Smooth muscle cell (in vitro differentiated cells): ENCODE measurements around the gene RGS8. TPM values are rescaled to one million over a fixed set of nuclear protein-coding genes. Genes with fewer than 3 reads are reported as not detected.

Experiments
- DNase-seq: peaks from one replicate; lab custom pipeline; 2025; ENCODE audit not compliant: unreplicated experiment; lab: John Stamatoyannopoulos, UW
- H2AFZ ChIP-seq: fragments of 200-600 bp; sonication (generic); 2 replicates; pipeline ENCODE4 v1.6.0; 2016; ENCODE audit warnings: antibody characterized with exemption, low read depth, mild to moderate bottlenecking
- H3F3A ChIP-seq: fragments of 200-600 bp; sonication (generic); 2 replicates; pipeline ENCODE4 v1.6.0; 2017; ENCODE audit warnings: antibody characterized with exemption, low read depth
- H3K27ac ChIP-seq: fragments of 200-600 bp; sonication (generic); 2 replicates; pipeline ENCODE4 v1.5.1; 2016; ENCODE audit warnings: low read depth, mild to moderate bottlenecking
- H3K27me3 ChIP-seq: fragments of 200-600 bp; sonication (generic); 2 replicates; pipeline ENCODE4 v1.6.1; 2016; ENCODE audit warnings: low read depth, mild to moderate bottlenecking
- H3K36me3 ChIP-seq: fragments of 200-600 bp; sonication (generic); 2 replicates; pipeline ENCODE4 v1.5.1; 2016; ENCODE audit warnings: low read depth
- H3K4me1 ChIP-seq: fragments of 200-600 bp; sonication (generic); 2 replicates; pipeline ENCODE4 v1.5.1; 2016; ENCODE audit warnings: low read depth
- H3K4me2 ChIP-seq: fragments of 200-600 bp; sonication (generic); 2 replicates; pipeline ENCODE4 v1.6.0; 2016; ENCODE audit warnings: mild to moderate bottlenecking
- H3K4me3 ChIP-seq: fragments of 200-600 bp; sonication (generic); 2 replicates; pipeline ENCODE4 v1.5.1; 2016; ENCODE audit warnings: mild to moderate bottlenecking
- H3K79me2 ChIP-seq: fragments of 200-600 bp; sonication (generic); 2 replicates; pipeline ENCODE4 v1.6.0; 2016; ENCODE audit warnings: low read depth, mild to moderate bottlenecking
- H3K9ac ChIP-seq: fragments of 200-600 bp; sonication (generic); 2 replicates; pipeline ENCODE4 v1.6.0; 2016; ENCODE audit warnings: low read depth
- H3K9me3 ChIP-seq: fragments of 200-600 bp; sonication (generic); replicated peaks from 2 replicates; pipeline ENCODE4 v1.5.1; 2016; ENCODE audit warnings: low read depth
- H4K20me1 ChIP-seq: fragments of 200-600 bp; sonication (generic); 2 replicates; pipeline ENCODE4 v1.6.0; 2016; ENCODE audit warnings: low read depth
- CTCF ChIP-seq: fragments of 200-600 bp; sonication (generic); IDR thresholded peaks from 2 replicates; pipeline ENCODE4 v1.5.1; 2017; ENCODE audit warnings: borderline replicate concordance, mild to moderate bottlenecking, antibody characterized with exemption; ENCODE audit not compliant: insufficient read depth, poor library complexity, severe bottlenecking
- WGBS: methylation state at CpG from one replicate; pipeline ENCODE4 v1.1.7; 2016; ENCODE audit warnings: low lambda C conversion rate; 5-methylcytosine and 5-hydroxymethylcytosine counted together
- polyA plus RNA-seq: library from polyadenylated mRNA; unstranded; fragments of >200 nt; fragmentation: Nextera tagmentation; extraction: Ambion mirVana; gene quantifications from 2 replicates; pipeline ENCODE4 v1.2.1, GENCODE V29; 2016
- total RNA-seq: library from RNA; depleted of rRNA; stranded (reverse); fragments of >200 nt; gene quantifications from 2 replicates; pipeline ENCODE4 v1.2.3, GENCODE V29; 2014

The RGS8 gene
- total and polyA plus RNA-seq, 2 experiments from 2014 or later: not detected

DNA sequence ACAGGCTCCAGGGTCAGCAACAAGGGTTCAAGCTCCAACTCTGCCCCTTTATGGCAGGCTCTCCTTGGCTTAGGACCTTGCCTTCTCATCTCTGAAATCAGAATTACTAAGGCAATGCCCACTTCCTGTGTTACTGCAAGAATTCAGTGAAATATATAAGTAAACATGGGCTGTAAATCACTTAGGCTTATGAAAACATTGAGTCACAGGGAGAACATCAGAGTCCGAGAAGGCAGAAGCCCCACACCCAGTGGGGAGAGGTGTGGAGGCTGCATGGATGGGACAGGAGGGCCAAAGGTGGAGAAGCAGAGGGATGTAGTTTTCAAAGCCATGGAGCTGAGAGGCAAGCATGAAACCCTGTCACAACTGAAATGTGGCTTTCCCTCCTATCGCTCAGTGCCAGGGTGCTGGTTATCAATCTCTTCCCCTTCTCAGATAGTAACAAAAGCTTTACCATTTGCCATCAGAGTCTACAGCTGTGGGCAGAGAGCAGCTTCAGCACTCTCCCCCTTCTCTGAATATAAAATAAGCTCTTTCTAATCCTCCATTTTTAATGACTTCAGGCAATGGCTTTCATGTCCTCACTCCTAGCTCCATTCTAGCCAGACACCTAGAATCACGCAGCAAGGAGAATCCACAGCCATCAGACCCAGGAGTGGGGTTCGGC lies 3.4 kb downstream of the RGS8 start:
- DNase-seq: no peak
- TF ChIP-seq CTCF: no peak
- Histone ChIP-seq H3K9me3 (no peaks in the 10 kb centered on the region), H3K36me3 (no peaks in the 10 kb centered on the region), H3K79me2 (no peaks in the 10 kb centered on the region), H3K4me3 (no peak overlapping the region), H3K27ac (no peak overlapping the region), H3K4me1 (peaks cover 8% of the 10 kb centered on the region), H3F3A (no peaks in the 10 kb centered on the region), H3K27me3 (peaks cover 9% of the 10 kb centered on the region), H3K4me2 (peak overlapping the region; percentile 35), H3K9ac (no peak overlapping the region), H4K20me1 (no peaks in the 10 kb centered on the region), H2AFZ (no peak overlapping the region)
- WGBS: 72% methylated on average over 4 of the region's 4 CpGs

DNA sequence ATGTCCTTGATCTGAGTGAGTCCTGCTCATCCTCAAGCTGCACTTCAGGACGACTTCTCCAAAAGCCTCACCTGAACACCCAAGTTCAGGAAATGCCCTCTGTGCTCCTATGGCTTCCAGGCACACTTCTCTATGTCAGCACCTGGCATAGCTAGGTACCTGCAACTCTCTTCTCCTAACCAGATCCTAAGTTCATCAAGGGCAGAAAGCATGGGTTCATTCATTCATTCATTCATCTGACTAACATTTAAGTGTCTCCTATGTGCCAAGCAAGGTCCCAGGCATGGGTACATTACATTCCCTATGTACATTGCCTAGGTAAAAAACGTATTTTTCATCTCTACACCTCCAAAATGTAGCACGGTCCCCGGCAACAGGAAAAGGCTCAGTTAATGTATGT lies 4.0 kb downstream of the RGS8 start:
- H2AFZ ChIP-seq: no peak overlapping the region
- no peaks in the 10 kb centered on the region for H3K79me2 ChIP-seq
- H3K36me3 ChIP-seq: no peaks in the 10 kb centered on the region
- H3K4me2 ChIP-seq: no peak overlapping the region
- H3K9ac ChIP-seq: no peak overlapping the region
- WGBS: 87% methylated on average over 4 of the region's 4 CpGs
- peaks cover 9% of the 10 kb centered on the region for H3K27me3 ChIP-seq
- no peak overlapping the region for H3K4me3 ChIP-seq
- H3K4me1 ChIP-seq: peaks cover 8% of the 10 kb centered on the region
- no peaks in the 10 kb centered on the region for H3K9me3 ChIP-seq
- no peak for DNase-seq
- no peak for TF ChIP-seq CTCF
- H4K20me1 ChIP-seq: no peaks in the 10 kb centered on the region
- no peak overlapping the region for H3K27ac ChIP-seq
- no peaks in the 10 kb centered on the region for H3F3A ChIP-seq

DNA sequence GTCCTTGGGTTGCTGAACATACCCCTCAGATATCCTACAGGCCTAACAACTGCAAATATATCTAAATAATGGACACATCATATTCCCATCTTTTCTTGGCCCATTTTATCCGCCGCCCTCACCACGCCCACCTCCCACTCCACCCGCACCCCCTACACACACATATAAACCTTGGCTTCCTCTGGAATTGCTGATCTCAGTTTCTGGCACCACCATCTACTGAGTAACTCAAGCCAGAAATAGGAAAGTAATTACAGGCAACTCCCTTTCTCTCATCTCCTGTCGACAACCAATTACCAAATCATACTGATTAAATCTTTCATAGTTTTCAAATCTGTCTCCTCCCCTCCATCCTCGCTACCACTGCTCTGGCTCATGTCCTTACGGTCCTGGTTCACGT lies 4.7 kb downstream of the RGS8 start:
- H3K9ac ChIP-seq: no peak overlapping the region
- H3K27me3 ChIP-seq: peaks cover 9% of the 10 kb centered on the region
- no peaks in the 10 kb centered on the region for H4K20me1 ChIP-seq
- no peaks in the 10 kb centered on the region for H3F3A ChIP-seq
- no peaks in the 10 kb centered on the region for H3K79me2 ChIP-seq
- H2AFZ ChIP-seq: no peak overlapping the region
- no peak overlapping the region for H3K4me3 ChIP-seq
- no peak for TF ChIP-seq CTCF
- H3K4me1 ChIP-seq: peaks cover 8% of the 10 kb centered on the region
- no peaks in the 10 kb centered on the region for H3K9me3 ChIP-seq
- DNase-seq: no peak
- H3K27ac ChIP-seq: no peak overlapping the region
- H3K36me3 ChIP-seq: no peaks in the 10 kb centered on the region
- no peak overlapping the region for H3K4me2 ChIP-seq
- WGBS: 90% methylated on average over 8 of the region's 8 CpGs

DNA sequence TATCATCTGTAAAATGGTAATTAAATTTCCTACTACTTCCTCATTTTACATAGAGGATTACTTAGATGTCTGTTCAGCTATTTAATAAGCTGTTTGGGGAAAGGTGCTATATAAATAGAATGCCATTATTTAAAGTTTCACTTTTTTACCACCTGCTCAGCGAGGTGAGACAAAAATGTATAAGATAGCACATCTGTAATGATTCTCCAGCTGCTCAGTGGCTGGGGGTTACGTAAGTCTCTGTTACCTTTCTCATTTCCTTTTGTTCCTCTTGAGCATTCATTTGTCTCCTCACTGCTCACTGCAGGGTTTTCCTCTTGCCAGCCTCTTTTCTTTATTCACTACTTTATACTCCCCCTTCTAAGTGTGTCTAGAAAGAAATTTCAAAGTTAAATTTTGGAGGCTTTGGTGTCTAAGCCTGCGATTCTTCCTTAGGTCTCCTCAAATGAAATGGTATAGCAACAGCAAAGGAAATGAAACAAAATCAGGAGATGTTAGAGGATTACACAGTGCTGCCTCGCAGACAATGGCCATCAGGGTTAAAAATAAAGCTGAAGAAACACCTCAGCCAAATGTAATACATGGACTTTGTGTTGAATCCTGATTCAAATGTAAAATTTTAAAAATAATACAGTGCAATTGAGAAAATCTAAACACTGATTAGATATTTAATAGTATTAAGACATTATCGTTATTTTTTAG lies 6.8 kb downstream of the RGS8 start:
- 88% methylated on average over 5 of the region's 5 CpGs for WGBS
- TF ChIP-seq CTCF: no peak
- H3F3A ChIP-seq: no peaks in the 10 kb centered on the region

More for the DNA sequence above, 6.8 kb downstream of the RGS8 start:
- Histone ChIP-seq H3K36me3 (no peaks in the 10 kb centered on the region), H4K20me1 (no peaks in the 10 kb centered on the region), H3K4me2 (no peak overlapping the region), H3K9ac (no peak overlapping the region), H3K9me3 (no peaks in the 10 kb centered on the region), H2AFZ (no peak overlapping the region), H3K4me1 (no peaks in the 10 kb centered on the region), H3K27me3 (no peaks in the 10 kb centered on the region), H3K4me3 (no peak overlapping the region), H3K27ac (no peak overlapping the region), H3K79me2 (no peaks in the 10 kb centered on the region)
- DNase-seq: no peak
